Measurements from ENCODE around the gene ZNF317. TPM values are rescaled to one million over a fixed set of nuclear protein-coding genes. Genes with fewer than 3 reads are reported as not detected.

The ZNF317 gene
- 17.2 to 23.1 TPM (median 18.9 TPM) in 5 replicates for total RNA-seq (2022; extraction: Qiagen RNA extraction)

DNA sequence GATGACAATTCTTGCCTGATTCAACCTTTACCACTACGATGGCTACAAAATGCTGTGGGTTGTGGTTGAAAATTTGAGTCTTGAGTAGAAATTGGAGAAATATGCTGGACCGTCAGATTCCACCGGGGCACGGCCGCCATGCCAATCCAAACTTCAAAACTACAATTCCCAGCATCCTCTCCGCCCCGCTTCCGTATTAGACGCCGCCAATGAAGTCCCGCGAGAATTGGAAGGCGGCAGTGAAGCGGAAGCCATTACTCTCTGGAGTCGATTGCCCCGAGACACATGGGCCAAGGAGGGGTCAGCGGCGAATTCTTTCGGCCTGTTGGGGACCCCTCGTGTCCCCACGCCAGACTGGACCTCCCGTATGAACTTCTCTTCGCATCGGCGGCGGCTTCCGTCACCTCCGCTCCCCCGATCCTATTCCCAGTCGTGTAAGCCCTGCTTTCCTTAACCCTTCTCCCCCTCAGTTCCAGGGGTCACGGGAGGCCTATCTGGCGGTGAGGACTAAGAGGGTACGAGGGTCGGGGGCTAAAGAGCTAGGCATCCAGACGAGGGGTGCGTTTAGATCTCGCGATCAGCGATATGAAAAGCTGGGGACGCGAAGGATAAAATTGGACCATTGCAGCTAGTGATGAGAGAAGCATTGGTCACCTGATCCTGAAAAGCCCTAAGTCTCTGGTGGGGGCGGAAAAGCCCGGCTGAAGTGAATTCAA, at the start of gene ZNF317:
TSS of gene ZNF317 (plus strand) at position 239 of the 716 bp plus-strand sequence. CDS start 15,620 bp downstream, outside the sequence.

DNA sequence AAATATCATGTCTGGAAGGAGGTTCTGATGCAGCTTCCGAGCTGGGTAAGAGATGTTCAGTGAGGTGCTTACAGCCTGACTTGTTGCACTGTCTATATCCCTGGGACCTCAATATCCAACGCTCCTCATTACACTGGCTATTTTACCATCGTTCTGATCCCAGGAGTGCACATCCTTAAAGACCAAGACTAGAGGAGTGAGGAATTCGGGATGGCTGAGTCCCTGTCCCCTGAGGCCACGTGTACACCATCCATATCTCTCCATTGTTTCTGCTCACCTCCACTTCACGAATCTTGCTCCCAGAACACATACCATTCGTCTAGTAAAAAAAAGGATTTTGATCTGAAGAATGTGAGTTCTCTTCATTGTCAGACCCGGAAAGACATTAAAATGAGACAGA, 32.8 kb upstream of the ZNF317 start, which contains the start of gene OR7G2:
TSS of gene OR7G2 (minus strand) at position 101 of the 400 bp plus-strand sequence. CDS start 4,232 bp downstream, outside the sequence.

DNA sequence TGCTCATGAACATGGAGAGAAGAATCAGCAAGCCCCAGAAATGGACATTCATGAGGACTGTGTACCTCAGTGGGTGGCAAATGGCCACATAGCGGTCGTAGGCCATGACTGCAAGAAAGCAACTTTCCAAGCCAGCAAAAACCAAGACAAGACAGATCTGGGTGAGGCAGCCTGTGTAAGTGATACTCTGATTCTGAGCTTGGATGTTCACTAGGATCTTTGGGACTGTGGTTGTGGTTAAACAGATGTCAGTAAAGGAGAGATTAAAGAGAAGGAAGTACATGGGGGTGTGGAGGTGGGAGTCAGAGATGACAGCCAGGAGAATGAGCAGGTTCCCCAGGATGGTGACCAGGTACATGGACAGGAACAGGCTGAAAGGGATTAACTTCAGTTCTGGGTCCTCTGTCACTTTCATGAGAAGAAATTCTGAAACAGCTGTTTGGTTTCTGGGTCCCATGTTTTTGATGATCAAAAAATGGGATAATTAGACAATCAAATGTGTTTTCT, 24.8 kb upstream of the ZNF317 start, which contains the start of gene OR7G1:
TSS of gene OR7G1 (minus strand) at position 457 of the 507 bp plus-strand sequence. CDS start at position 457, 0 bp downstream.

GRCh38 chr19:9126900-9127405, 13.2 kb upstream of the ZNF317 start, which contains the start of gene OR7G3:
Gene OR7G3 (minus strand): TSS chr19:9126950. CDS start chr19:9126950, 0 bp downstream.

DNA sequence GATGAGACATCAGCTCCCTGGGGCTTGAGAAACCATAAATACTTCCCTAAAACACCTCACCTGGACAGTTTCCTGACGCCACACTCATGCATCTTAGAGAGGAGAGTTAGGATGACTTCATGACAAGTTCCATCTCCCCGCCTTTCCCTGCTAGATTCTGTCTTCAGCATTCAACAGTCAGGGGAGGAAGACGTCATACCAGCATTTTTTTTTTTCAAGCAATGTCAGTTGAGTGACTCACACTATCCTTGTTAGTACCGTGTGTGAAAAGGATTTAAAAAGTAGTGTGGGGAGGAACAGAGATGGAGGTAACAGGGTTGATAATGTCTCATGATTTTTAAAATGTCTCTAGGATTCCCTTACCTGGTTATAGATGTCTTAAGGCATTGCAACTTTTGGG, 38.7 kb downstream of the ZNF317 start, which contains the start of gene OR7D2:
TSS of gene OR7D2 (plus strand) at position 79 of the 400 bp plus-strand sequence. CDS start 6,803 bp downstream, outside the sequence.

Other genes with a start within 250 kb of the ZNF317 start
- 0.02 to 0.13 TPM (median 0.05 TPM) in 5 replicates for gene MUC16, start 130.0 kb upstream of the ZNF317 start, total RNA-seq (2022; extraction: Qiagen RNA extraction)
- not detected in 5 replicates for gene OR1M1, start 53.3 kb upstream of the ZNF317 start, total RNA-seq (2022; extraction: Qiagen RNA extraction)
- not detected in 5 replicates for gene OR7G2, start 32.9 kb upstream of the ZNF317 start, total RNA-seq (2022; extraction: Qiagen RNA extraction)
- gene OR7G1, start 24.6 kb upstream of the ZNF317 start, total RNA-seq (2022; extraction: Qiagen RNA extraction), result not detected in 5 replicates
- not detected in 5 replicates for gene OR7G3, start 13.4 kb upstream of the ZNF317 start, total RNA-seq (2022; extraction: Qiagen RNA extraction)
- gene OR7D2, start 38.6 kb downstream of the ZNF317 start, total RNA-seq (2022; extraction: Qiagen RNA extraction), result not detected in 5 replicates
- not detected in 5 replicates for gene OR7D4, start 79.2 kb downstream of the ZNF317 start, total RNA-seq (2022; extraction: Qiagen RNA extraction)
- not detected in 5 replicates for gene OR7E24, start 110.5 kb downstream of the ZNF317 start, total RNA-seq (2022; extraction: Qiagen RNA extraction)
- 0.70 to 2.1 TPM (median 1.4 TPM) in 5 replicates for gene ZNF699, start 169.4 kb downstream of the ZNF317 start, total RNA-seq (2022; extraction: Qiagen RNA extraction)
- 4.4 to 4.9 TPM (median 4.5 TPM) in 5 replicates for gene ZNF559, start 183.8 kb downstream of the ZNF317 start, total RNA-seq (2022; extraction: Qiagen RNA extraction)
- gene ZNF177, start 222.6 kb downstream of the ZNF317 start, total RNA-seq (2022; extraction: Qiagen RNA extraction), result 0.30 to 0.76 TPM (median 0.41 TPM) in 5 replicates